ENCODE measurements around the gene LMNA.
A peak's percentile ranks its signal among the peaks of the same experiment; 100 is the strongest.

LMNA gene

GRCh38 chr1:156143765-156144489, 29.4 kb downstream of the LMNA start:
- no peak for DNase-seq

DNA sequence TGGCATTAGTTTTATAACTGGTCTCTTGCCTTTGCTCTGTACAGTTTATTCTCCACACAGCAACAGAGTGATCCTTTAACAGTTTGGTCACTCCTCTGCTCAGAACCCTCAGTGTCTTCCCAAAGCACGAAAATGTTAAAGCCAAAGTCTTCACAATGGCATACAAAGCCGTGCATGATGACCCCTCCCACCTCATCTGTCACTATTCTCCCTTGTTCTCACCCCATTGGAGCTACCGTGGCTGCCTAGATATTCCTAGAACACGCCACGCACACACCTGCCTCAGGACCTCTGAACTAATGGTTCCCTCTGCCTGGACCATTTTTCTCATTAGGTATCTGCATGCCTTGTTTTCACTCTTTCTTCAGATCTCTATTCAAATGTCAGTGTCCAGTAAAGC, 30.2 kb downstream of the LMNA start:
- DNase-seq: no peak

DNA sequence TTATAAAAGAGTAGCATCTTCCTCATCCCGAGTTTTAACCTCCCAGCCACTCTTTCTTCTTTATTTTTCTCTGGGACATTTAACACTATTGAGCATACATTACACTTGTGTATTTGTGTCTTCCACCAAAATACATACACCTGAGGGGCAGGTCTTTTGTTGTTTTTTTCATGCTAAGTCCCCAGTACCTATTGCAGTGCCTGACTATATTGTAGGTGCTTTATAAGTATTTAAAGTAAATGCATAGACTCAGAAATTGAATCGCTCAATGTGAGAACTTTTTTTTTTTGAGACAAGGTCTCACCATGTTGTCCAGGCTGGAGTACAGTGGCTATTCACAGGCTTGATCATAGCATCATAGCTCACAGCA, 31.1 kb downstream of the LMNA start:
- no peak for DNase-seq

- peak; percentile 86 for DNase-seq
Observed at GRCh38 chr1:156146020-156146768, 31.7 kb downstream of the LMNA start.

- DNase-seq: no peak
Observed at GRCh38 chr1:156146769-156147405, 32.4 kb downstream of the LMNA start.

- DNase-seq: no peak
Observed at GRCh38 chr1:156148216-156148615, 33.7 kb downstream of the LMNA start.

DNA sequence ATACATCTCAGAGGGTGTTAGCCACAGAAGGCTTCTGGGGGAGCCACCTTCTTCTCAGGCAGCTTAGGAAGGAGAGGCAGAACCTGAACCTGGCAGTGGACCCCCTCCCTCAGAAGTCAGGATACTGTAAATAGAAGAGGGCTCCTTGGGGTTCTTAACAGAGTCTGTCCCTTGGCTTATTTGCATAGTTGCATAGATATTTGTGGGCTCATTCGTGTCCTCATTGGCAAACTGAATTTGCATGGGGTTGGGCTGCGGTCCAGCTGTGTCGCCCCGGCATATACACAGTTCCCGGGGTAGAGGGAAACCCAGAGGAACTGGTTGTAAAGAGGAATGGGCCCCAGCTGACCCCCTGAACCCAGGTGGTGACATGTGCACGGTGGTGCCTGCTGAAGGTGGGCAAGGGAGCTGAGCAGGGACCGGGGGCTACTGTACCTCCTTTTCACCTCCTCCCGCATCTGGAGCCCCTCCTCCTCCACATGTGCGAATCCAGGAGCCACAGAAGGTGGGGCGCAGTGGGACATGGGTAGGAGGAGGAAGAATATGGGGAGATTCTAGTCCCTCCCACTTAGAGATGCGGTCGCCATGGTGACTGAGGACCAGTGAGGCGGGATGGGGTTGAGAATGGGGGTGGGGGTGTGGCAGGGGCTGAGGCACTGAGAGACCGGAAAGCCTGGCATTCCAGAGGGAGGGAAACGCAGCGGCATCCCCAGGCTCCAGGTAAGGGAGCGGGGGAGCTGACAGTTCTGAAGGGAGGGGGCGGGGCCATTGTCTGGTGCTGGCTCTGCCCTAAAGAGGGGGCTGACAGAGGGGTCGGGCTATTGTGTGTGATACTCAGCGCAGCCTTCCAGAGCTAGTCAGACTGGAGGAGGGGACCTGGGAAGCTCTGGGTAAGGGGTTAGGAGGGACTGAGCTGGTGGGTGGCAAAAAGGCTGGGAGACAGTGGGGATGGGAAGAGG, 35.1 kb downstream of the LMNA start:
- no peak for DNase-seq

DNA sequence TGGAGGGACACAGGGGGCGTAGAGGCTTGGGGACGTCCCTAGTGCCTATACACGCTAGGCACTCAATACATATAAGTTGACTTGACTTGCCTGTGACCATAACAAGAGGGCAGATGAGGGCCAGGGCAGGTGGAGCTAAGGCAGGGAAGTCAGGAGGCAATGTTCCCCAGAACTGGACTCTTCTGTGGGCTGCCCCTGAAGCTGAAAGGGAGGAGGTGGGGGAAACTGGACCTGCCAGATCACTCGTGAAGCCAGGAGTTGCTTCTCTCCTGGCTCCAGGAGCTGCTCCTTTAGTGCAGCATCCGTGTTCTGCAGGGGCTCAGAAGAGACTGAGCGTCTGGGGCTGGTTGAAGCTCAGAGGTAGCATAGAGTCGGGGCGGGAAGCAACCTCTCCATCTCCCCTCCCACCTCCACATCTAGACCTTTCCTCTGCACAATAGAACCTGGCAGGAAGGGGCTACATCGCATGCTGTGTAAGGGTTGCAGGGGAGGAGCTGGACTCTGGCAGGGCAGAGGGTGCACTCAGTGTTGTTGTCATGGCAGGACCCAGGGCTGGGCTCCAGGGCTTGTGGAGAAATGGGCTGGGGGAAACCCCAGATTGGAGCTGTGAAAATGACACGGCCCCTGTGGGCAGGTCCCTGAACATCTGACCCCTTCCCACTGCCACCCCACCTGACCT, 36.0 kb downstream of the LMNA start:
- no peak for DNase-seq

- peak; percentile 67 for DNase-seq
Observed at GRCh38 chr1:156151093-156151688, 36.7 kb downstream of the LMNA start.

DNA sequence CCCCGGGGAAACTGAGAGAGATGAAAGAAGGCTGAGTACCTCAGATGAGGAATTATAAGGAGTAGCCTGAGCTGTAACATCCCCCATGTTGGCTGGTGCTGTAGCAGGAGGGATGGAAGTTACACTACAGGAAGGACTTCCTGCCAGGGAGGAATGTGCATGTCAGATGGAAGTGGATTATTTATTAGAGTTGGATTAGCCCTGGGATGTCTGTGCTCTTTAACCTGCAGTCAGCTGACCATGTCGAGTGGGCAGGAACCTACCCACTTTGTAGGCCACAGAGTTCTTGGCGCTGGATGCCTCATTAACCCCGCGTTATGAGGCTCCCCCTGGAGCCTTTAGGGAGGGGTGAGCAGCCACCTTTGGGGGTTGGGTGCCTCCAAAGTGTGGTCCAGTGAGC, 38.1 kb downstream of the LMNA start:
- DNase-seq: peak; percentile 57

DNA sequence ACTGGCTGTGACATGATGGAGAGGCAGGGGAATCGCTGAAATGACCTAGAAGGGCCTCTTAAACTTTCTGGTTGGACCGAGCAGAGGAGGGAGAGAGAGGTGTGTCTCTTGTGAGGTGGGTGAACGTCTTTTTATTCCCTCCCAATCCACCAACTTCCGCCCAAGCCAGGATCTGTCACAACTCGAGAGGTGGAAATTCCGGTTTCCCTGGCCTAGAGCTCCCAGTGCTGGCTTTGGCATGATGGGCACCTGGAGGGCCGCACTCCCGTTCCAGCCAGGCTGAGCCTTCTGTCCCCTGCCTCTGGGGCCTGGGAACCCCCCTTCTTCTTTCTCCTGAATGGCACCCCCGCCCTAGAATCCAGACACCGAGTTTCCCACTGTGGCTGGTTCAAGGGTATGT, 38.9 kb downstream of the LMNA start, which contains the start of gene SEMA4A:
Gene SEMA4A, plus strand, starts transcription at position 224 of the 400 bp plus-strand sequence. CDS start 994 bp downstream, outside the sequence.
- no peak for DNase-seq

- no peak for DNase-seq
Observed at GRCh38 chr1:156154317-156154749, 39.8 kb downstream of the LMNA start.

- DNase-seq: no peak
Observed at GRCh38 chr1:156155756-156156510, 41.4 kb downstream of the LMNA start.

- no peak for DNase-seq
Observed at GRCh38 chr1:156157506-156157905, 43.0 kb downstream of the LMNA start.

- DNase-seq: no peak
Observed at GRCh38 chr1:156157966-156158365, 43.5 kb downstream of the LMNA start.

DNA sequence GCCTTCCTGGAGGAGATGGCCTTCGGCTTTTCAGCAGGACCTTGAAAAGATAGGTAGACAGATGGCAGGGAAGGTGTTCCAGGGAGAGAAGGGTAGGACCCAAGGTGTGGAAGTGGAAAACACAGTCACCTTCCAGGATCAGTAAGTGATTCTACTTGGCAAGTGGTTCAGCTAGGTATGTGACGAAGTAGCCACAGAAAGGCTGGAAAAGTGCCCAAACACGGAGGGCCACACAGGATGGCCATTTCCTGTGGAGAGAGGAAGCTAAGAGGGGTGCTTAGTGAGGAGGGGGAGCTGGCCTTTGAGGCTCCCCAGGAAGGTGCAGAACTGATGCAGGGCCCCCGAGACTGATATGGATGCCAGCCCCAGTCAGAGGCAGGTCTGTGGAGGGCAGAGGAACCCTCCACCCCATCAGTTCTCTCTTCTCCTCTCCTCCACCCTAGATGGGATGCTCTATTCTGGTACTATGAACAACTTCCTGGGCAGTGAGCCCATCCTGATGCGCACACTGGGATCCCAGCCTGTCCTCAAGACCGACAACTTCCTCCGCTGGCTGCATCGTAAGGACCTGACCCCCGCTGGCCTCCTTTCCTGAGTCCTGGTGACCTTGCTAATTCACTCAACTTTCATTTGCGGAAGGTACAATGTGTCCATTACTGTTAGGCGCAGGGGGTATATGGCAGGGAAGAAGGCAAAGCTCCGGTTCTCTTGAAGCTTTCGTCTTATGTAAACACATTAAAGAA, 45.7 kb downstream of the LMNA start:
- DNase-seq: no peak

DNA sequence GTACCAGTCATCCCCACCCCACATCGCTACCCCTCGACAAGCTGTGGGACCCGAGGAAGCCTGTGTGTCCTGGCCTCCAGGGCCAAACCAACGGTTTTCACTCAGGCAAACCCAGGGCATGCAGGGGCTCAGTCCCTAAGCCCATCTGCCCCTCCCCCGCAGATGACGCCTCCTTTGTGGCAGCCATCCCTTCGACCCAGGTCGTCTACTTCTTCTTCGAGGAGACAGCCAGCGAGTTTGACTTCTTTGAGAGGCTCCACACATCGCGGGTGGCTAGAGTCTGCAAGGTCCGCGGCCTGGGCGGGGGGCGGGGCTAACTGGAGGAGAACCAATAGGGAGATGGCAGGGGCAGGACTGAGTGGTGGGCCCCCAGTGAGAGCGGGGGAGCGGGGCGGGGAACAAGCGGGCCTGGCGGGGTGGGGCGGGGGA, 46.2 kb downstream of the LMNA start:
- peak; percentile 64 for DNase-seq

DNA sequence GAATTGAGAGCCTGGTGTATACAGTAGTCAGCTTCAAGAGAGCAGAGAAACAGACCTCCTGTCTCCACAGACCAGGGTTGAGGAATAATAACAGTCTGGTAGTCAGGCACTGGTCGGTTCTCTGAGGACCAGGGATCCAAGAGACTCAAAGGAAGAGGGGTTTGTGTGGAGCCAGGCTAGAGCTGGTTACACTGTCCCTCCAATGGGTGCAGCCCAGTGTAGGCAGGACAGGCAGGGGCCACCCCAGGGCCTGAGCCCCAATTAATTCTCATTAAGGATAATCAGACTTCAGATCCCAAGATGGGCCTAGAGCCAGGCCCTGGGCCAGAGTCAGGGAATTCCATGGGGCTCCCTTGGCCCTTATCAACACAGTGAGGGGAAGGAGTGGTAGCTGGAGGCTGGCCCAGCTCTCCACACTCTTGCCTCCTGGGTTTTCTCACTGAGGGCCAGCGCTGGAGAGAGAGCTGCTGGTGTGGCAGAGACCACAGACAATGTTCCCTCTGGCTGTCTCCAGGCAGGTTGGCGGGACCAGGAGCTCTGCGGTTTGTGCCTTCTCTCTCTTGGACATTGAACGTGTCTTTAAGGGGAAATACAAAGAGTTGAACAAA, 48.0 kb downstream of the LMNA start:
- DNase-seq: no peak

DNA sequence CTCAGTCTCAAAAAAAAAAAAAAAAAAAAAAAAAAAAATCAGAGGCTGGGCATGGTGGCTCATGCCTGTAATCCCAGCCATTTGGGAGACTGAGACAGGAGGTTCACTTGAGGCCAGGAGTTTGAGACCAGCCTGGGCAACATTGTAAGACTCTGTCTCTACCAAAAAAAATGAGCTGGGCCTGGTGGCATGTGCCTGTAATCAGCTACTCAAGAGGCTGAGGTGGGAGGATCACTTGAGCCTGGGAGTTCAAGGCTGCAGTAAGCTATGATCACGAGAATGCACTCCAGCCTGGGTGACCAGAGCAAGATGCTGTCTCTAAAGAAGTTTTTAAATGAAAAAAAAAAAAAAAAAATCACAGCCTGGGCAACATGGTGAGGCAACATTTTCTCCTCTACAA, 49.2 kb downstream of the LMNA start:
- no peak for DNase-seq

Measured in HCEC 1CT (cell line).